ENCODE data around the gene DPYSL3. TPM values are rescaled to one million over a fixed set of nuclear protein-coding genes. Genes with fewer than 3 reads are reported as not detected.

The DPYSL3 gene
- total RNA-seq, 1 donor from 2014 or later, result 414 TPM

- H3K27ac ChIP-seq, result no peak overlapping the region
These were observed 20.9 kb upstream of the DPYSL3 start for GRCh38 chr5:147530530-147531389.

GRCh38 chr5:147523069-147523468, 13.2 kb upstream of the DPYSL3 start:
- Histone ChIP-seq H4K20me1 (ENCODE audit: low read depth) (no peaks in the 10 kb centered on the region), H3F3A (ENCODE audit: low read depth) (peaks cover 35% of the 10 kb centered on the region), H3K27ac (peak overlapping the region; percentile 9), H3K9ac (no peak overlapping the region), H3K27me3 (no peaks in the 10 kb centered on the region), H3K36me3 (no peaks in the 10 kb centered on the region), H2AFZ (replicated peaks) (no peak overlapping the region), H3K4me1 (peaks cover 28% of the 10 kb centered on the region), H3K9me3 (ENCODE audit: low read depth) (no peaks in the 10 kb centered on the region), H3K79me2 (ENCODE audit: low read depth) (no peaks in the 10 kb centered on the region), H3K4me2 (peak overlapping the region; percentile 65), H3K4me3 (no peak overlapping the region)
- Mint-ChIP-seq H3K27ac (peak overlapping the region; percentile 40), H3K4me1 (peaks cover 36% of the 10 kb centered on the region), H3K4me3 (no peak overlapping the region), H3K36me3 (no peaks in the 10 kb centered on the region), H3K9me3 (no peaks in the 10 kb centered on the region), H3K27me3 (ENCODE audit: insufficient read depth, low read depth) (no peaks in the 10 kb centered on the region)
- TF ChIP-seq CTCF (IDR thresholded peaks at IDR 0.05) (no peak), EZH2 (IDR thresholded peaks at IDR 0.05) (no peak), EZH2phosphoT487 (IDR thresholded peaks at IDR 0.05) (no peak)
- no peak for DNase-seq (ENCODE audit: low spot score)

More at GRCh38 chr5:147530530-147531389, 20.9 kb upstream of the DPYSL3 start:
- Mint-ChIP-seq H3K36me3 (no peaks in the 10 kb centered on the region), H3K4me3 (no peak overlapping the region), H3K4me1 (peaks cover 12% of the 10 kb centered on the region), H3K9me3 (no peaks in the 10 kb centered on the region), H3K27me3 (ENCODE audit: insufficient read depth, low read depth) (peaks cover 2% of the 10 kb centered on the region), H3K27ac (peak overlapping the region; percentile 85)
- TF ChIP-seq EZH2phosphoT487 (IDR thresholded peaks at IDR 0.05) (no peak), CTCF (IDR thresholded peaks at IDR 0.05) (no peak), EZH2 (IDR thresholded peaks at IDR 0.05) (no peak)
- H2AFZ ChIP-seq (replicated peaks), result no peak overlapping the region
- H3K27me3 ChIP-seq, result no peaks in the 10 kb centered on the region
- no peaks in the 10 kb centered on the region for H3F3A ChIP-seq (ENCODE audit: low read depth)
- H3K79me2 ChIP-seq (ENCODE audit: low read depth), result no peaks in the 10 kb centered on the region
- H4K20me1 ChIP-seq (ENCODE audit: low read depth), result no peaks in the 10 kb centered on the region
- no peak overlapping the region for H3K4me2 ChIP-seq
- H3K4me3 ChIP-seq, result no peak overlapping the region
- H3K9me3 ChIP-seq (ENCODE audit: low read depth), result no peaks in the 10 kb centered on the region
- no peaks in the 10 kb centered on the region for H3K4me1 ChIP-seq
- H3K9ac ChIP-seq, result no peak overlapping the region
- DNase-seq (ENCODE audit: low spot score), result no peak
- no peaks in the 10 kb centered on the region for H3K36me3 ChIP-seq

GRCh38 chr5:147522435-147522834, 12.6 kb upstream of the DPYSL3 start:
- Histone ChIP-seq H3K27me3 (no peaks in the 10 kb centered on the region), H3K9ac (no peak overlapping the region), H3F3A (ENCODE audit: low read depth) (peaks cover 40% of the 10 kb centered on the region), H4K20me1 (ENCODE audit: low read depth) (no peaks in the 10 kb centered on the region), H3K9me3 (ENCODE audit: low read depth) (no peaks in the 10 kb centered on the region), H3K79me2 (ENCODE audit: low read depth) (no peaks in the 10 kb centered on the region), H2AFZ (replicated peaks) (no peak overlapping the region), H3K4me2 (peak overlapping the region; percentile 65), H3K36me3 (no peaks in the 10 kb centered on the region), H3K4me1 (peaks cover 28% of the 10 kb centered on the region), H3K27ac (peak overlapping the region; percentile 32), H3K4me3 (no peak overlapping the region)
- Mint-ChIP-seq H3K27ac (peak overlapping the region; percentile 26), H3K9me3 (no peaks in the 10 kb centered on the region), H3K36me3 (no peaks in the 10 kb centered on the region), H3K27me3 (ENCODE audit: insufficient read depth, low read depth) (no peaks in the 10 kb centered on the region), H3K4me3 (no peak overlapping the region), H3K4me1 (peaks cover 35% of the 10 kb centered on the region)
- peak; percentile 74 for DNase-seq (ENCODE audit: low spot score)
- TF ChIP-seq EZH2phosphoT487 (IDR thresholded peaks at IDR 0.05) (no peak), EZH2 (IDR thresholded peaks at IDR 0.05) (no peak), CTCF (IDR thresholded peaks at IDR 0.05) (no peak)

Measured in neural progenitor cell (in vitro differentiated cells).